ENCODE measurements around the gene PDGFA.

DNA sequence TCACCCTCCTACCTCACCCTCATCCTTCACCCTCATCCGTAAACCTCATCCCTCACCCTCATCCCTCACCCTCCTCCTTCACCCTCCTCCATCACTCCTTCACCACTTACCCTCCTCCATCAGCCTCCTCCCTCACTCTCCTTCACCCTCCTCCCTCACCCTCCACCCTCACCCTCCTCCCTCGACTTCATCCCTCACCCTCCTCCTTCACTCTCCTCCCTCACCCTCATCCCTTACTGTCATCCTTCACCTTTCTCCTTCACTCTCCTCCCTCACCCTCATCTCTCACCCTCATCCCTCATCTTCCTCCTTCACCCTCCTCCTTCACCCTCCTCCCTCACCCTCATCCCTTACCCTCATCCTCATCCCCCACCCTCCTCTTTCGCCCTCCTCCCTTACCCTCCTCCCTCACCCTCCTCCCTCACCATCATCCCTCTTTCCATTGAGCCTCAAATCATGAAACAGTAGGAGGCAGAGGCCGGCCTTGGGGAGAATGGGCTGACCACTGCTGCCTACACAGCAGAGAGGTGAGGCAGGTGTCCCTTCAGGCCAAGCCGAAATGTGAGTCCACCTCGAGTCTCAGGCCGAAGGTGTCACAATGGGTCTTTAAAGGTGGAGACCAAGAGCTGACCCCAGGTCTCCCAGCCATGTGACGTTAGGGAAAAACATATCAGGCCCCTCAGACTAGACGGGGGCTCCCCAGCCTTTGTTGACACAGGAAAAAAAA lies 53.0 kb downstream of the PDGFA start:
- TF ChIP-seq CTCF (conservative IDR thresholded peaks at IDR 0.05; ENCODE audit: low read length): no peak
- no peak for TF ChIP-seq EZH2phosphoT487 (IDR thresholded peaks at IDR 0.05; ENCODE audit: borderline replicate concordance, low read depth, low read length)
